ENCODE measurements around the gene SREBF2.
A peak's percentile ranks its signal among the peaks of the same experiment; 100 is the strongest.
"Not testable (repeated sequence)": the region's sequence is repeated elsewhere in the genome, so short reads cannot be mapped to it uniquely, and the experiment has no call there.

SREBF2 gene

GRCh38 chr22:41826430-41827383 lies 6.2 kb upstream of the SREBF2 start:
- no peak for ATAC-seq (replicated peaks)
- H3K4me3 Mint-ChIP-seq = no peak overlapping the region
- H3K9me3 Mint-ChIP-seq = no peaks in the 10 kb centered on the region
- H3K36me3 Mint-ChIP-seq (ENCODE audit: insufficient read depth) = peaks cover 13% of the 10 kb centered on the region
- H3K4me1 Mint-ChIP-seq (ENCODE audit: low read depth in 2 of 2) = peaks cover 9 to 15% of the 10 kb centered on the region in 2 donors
- H3K27ac Mint-ChIP-seq = peak overlapping the region in 1 of 2 donors; percentile 75
- no peaks in the 10 kb centered on the region for H3K27me3 Mint-ChIP-seq
- DNase-seq = no peak

DNA sequence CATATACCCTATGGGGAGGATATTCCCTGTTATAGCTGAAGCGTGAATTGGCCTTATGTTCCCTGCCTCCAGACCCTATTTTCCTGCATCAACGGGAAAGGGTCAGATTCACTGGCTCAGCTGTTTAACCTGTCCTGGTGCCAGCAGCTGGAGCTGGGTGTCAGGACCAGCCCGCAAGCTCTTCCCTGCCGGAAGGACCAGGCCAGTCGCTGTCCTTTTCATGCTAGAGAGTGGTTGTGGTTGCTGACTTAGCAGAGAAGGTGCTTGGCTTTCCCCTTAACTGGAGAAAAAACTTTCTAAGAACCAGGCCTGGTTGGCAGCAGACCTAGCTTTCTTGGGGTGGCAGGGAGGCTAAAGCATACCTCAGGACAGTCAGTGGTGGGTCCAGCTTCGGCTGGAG lies 5.2 kb upstream of the SREBF2 start:
- no peak for ATAC-seq (replicated peaks)
- H3K27me3 Mint-ChIP-seq = no peaks in the 10 kb centered on the region
- peak overlapping the region in 1 of 2 donors; percentile 21 for H3K27ac Mint-ChIP-seq
- H3K36me3 Mint-ChIP-seq (ENCODE audit: insufficient read depth) = peaks cover 20% of the 10 kb centered on the region
- H3K4me3 Mint-ChIP-seq = no peak overlapping the region
- H3K9me3 Mint-ChIP-seq = no peaks in the 10 kb centered on the region
- DNase-seq = no peak
- H3K4me1 Mint-ChIP-seq (ENCODE audit: low read depth in 2 of 2) = peaks cover 10% of the 10 kb centered on the region in 2 donors

GRCh38 chr22:41828516-41828915 lies 4.4 kb upstream of the SREBF2 start:
- no peaks in the 10 kb centered on the region for H3K27me3 Mint-ChIP-seq
- DNase-seq (no peak), ATAC-seq (replicated peaks) (no peak)
- H3K27ac Mint-ChIP-seq = peak overlapping the region in 1 of 2 donors; percentile 21
- no peaks in the 10 kb centered on the region for H3K9me3 Mint-ChIP-seq
- H3K4me1 Mint-ChIP-seq (ENCODE audit: low read depth in 2 of 2) = peaks cover 7% of the 10 kb centered on the region in 2 donors
- peaks cover 22% of the 10 kb centered on the region for H3K36me3 Mint-ChIP-seq (ENCODE audit: insufficient read depth)
- no peak overlapping the region for H3K4me3 Mint-ChIP-seq

DNA sequence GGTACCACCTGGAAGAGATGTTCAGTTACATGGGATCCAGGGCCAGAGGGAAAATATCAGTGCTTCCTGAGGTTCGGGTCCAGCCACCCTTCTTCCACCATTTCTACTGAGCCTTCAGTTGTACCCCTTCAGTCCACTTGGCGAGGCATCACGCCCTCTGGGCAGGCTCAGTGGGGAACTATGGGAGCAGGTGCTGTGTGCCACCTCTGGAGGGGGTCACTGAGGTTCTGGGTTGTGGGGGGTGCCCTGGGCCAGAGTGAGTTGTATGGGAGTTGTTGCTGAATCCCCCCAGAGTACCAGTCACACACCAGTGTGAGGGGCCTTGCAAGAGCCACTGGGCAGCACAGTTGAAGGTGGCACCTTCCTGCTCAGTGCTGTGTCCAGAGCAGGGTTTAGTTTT lies 2.7 kb upstream of the SREBF2 start:
- H3K27me3 Mint-ChIP-seq = no peaks in the 10 kb centered on the region
- ATAC-seq (replicated peaks) = no peak
- DNase-seq = no peak
- H3K36me3 Mint-ChIP-seq (ENCODE audit: insufficient read depth) = peaks cover 27% of the 10 kb centered on the region
- H3K4me1 Mint-ChIP-seq (ENCODE audit: low read depth in 2 of 2) = peaks cover 14% of the 10 kb centered on the region in 2 donors
- H3K4me3 Mint-ChIP-seq = no peak overlapping the region
- H3K27ac Mint-ChIP-seq = peak overlapping the region; percentile 53 to 55
- no peaks in the 10 kb centered on the region for H3K9me3 Mint-ChIP-seq

DNA sequence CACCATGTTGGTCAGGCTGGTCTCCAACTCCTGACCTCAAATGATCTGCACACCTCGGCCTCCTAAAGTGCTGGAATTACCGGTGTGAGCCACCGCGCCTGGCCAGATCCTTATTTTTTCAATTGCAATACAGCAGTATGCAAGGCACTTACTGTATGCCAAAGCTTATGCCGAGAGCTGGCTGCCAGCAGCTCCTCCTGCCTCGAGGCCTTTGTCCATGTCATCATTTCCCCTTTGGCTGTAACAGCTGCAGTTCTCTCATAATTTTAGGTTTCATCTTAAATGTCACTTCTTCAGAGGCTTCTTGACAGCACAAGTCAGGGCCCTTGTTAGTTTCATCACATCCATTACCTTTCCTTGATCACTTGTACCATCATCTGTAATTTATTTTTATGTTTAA lies 1.5 kb upstream of the SREBF2 start:
- DNase-seq (no peak), ATAC-seq (replicated peaks) (no peak)
- peak overlapping the region in 1 of 2 donors; percentile 99 for H3K27ac Mint-ChIP-seq
- no peaks in the 10 kb centered on the region for H3K9me3 Mint-ChIP-seq
- peaks cover 24% of the 10 kb centered on the region for H3K36me3 Mint-ChIP-seq (ENCODE audit: insufficient read depth)
- H3K4me1 Mint-ChIP-seq (ENCODE audit: low read depth in 2 of 2) = peaks cover 14 to 15% of the 10 kb centered on the region in 2 donors
- H3K27me3 Mint-ChIP-seq = no peaks in the 10 kb centered on the region
- peak overlapping the region in 1 of 2 donors; percentile 96 for H3K4me3 Mint-ChIP-seq

- no peaks in the 10 kb centered on the region for H3K27me3 Mint-ChIP-seq
These were observed 915 bp upstream of the SREBF2 start for GRCh38 chr22:41831828-41832552.

DNA sequence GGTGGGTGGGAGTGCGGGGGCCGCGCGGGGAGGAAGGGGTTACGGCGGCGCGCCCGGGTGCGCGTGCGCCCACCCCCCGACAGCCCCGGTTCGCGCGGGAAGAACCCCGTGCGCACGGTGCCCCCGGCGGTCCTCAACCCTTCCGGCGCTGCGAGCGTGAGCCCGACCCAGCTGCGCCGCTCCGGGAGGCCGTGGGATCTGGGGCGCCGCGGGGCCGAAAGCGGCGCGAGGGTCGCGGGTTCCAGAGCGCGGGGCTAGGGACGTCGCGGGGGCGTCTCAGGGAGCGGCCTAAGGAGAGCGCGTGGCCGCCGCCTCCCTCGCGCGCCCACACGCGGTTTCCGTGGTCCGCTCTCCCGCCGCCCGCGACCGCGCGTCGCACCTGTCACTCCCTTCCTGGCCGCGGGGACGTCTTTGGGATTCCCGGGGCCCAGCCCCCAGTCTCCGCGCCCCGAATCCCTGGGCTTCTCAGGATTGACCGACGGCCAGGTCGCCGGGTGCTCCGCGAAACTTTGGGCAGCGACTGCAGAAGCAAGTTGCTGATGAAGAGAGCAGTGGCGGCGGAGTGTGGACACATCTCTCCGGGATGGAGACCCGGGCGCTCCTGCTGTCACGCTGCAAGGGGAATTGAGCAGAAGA lies 582 bp downstream of the SREBF2 start:
- H3K4me1 Mint-ChIP-seq (ENCODE audit: low read depth in 2 of 2) = peaks cover 19 to 27% of the 10 kb centered on the region in 2 donors
- H3K9me3 Mint-ChIP-seq = no peaks in the 10 kb centered on the region
- ATAC-seq (replicated peaks) (peak; percentile 16), DNase-seq (peak; percentile 24 to 28 (median 25))
- peak overlapping the region; percentile 93 to 96 for H3K4me3 Mint-ChIP-seq
- H3K36me3 Mint-ChIP-seq (ENCODE audit: insufficient read depth) = peaks cover 34% of the 10 kb centered on the region
- H3K27me3 Mint-ChIP-seq = no peaks in the 10 kb centered on the region
- H3K27ac Mint-ChIP-seq = peak overlapping the region; percentile 99 to 100

More at GRCh38 chr22:41831828-41832552, 915 bp upstream of the SREBF2 start:
- peaks cover 26% of the 10 kb centered on the region for H3K36me3 Mint-ChIP-seq (ENCODE audit: insufficient read depth)
- peak overlapping the region; percentile 99 to 100 for H3K27ac Mint-ChIP-seq
- DNase-seq (no peak), ATAC-seq (replicated peaks) (no peak)
- H3K4me1 Mint-ChIP-seq (ENCODE audit: low read depth in 2 of 2) = peaks cover 19 to 20% of the 10 kb centered on the region in 2 donors
- no peaks in the 10 kb centered on the region for H3K9me3 Mint-ChIP-seq
- H3K4me3 Mint-ChIP-seq = peak overlapping the region; percentile 93 to 96

DNA sequence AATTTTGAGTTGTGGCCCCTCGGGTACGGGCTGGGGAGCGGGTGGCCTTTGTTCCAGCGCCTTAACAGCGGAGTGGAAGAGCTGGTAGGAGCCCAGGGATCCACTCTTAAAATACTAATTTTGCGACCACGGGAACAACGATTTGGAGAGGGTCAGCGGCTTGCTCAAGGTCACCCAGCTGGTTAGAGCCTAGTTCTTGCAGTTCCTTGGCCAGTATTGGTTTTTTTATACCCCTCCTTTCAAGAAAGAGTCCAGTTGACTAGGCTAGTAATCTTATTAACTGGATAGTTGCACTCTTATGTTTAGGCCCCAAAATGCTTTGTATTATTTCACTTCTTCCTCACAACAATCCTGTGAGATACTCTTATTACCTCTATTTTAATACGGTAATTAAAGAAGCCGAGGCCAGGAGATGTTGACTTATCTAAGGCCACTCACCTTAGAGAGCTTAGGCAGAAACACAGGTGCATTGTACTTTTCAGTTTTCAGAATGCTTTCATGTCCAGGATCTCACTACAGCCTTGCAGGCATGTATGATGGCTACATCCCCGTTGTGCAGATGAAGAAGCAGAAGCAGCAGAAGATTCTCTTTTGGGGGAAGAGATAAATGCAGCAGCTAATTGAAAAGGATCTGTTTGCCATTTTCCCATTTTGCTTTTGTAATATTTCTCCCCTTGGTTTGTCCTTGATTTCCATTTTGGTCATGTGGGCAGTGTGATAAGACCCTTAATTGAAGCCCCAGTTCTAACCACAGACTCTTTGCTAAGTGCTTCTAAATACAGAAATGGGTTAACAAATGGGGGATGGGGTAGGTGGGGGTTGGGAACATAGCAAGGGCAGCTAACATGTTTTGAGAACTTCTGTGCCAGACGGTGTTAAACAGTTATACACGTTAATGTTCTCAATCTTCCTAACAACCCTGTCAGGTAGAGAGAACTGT lies 1.4 kb downstream of the SREBF2 start:
- DNase-seq = no peak
- H3K4me1 Mint-ChIP-seq (ENCODE audit: low read depth in 2 of 2) = peaks cover 24 to 35% of the 10 kb centered on the region in 2 donors
- no peaks in the 10 kb centered on the region for H3K9me3 Mint-ChIP-seq
- peak overlapping the region; percentile 93 to 96 for H3K4me3 Mint-ChIP-seq
- ATAC-seq (replicated peaks) = no peak
- no peaks in the 10 kb centered on the region for H3K27me3 Mint-ChIP-seq
- H3K36me3 Mint-ChIP-seq (ENCODE audit: insufficient read depth) = peaks cover 35% of the 10 kb centered on the region
- peak overlapping the region; percentile 99 to 100 for H3K27ac Mint-ChIP-seq

DNA sequence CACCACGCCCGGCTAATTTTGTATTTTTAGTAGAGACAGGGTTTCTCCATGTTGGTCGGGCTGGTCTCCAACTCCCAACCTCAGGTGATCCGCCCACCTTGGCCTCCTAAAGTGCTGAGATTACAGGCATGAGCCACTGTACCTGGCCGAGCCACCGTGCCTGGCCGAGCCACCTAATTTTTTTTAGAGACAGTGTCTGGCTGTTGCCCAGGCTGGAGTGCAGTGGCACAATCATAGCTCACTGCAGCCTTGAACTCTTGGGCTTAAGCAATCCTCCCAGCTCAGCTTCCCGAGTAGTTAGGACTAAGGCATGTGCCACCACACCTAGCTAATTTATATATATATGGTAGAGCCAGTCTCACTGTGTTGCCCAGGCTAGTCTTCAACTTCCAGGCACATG lies 2.6 kb downstream of the SREBF2 start:
- H3K27ac Mint-ChIP-seq = peak overlapping the region in 1 of 2 donors; percentile 74
- ATAC-seq (replicated peaks); DNase-seq; H3K9me3 Mint-ChIP-seq; H3K27me3 Mint-ChIP-seq; H3K4me3 Mint-ChIP-seq: not testable (repeated sequence)
- H3K36me3 Mint-ChIP-seq (ENCODE audit: insufficient read depth) = peaks cover 37% of the 10 kb centered on the region
- H3K4me1 Mint-ChIP-seq (ENCODE audit: low read depth in 2 of 2) = peaks cover 28 to 36% of the 10 kb centered on the region in 2 donors

- no peaks in the 10 kb centered on the region for H3K27me3 Mint-ChIP-seq
- peaks cover 39% of the 10 kb centered on the region for H3K36me3 Mint-ChIP-seq (ENCODE audit: insufficient read depth)
- peaks cover 32 to 36% of the 10 kb centered on the region in 2 donors for H3K4me1 Mint-ChIP-seq (ENCODE audit: low read depth in 2 of 2)
- ATAC-seq (replicated peaks) (no peak), DNase-seq (no peak)
- H3K4me3 Mint-ChIP-seq = no peak overlapping the region
- H3K9me3 Mint-ChIP-seq = no peaks in the 10 kb centered on the region
- H3K27ac Mint-ChIP-seq = peak overlapping the region in 1 of 2 donors; percentile 11
These were observed 3.6 kb downstream of the SREBF2 start for GRCh38 chr22:41836551-41836950.

GRCh38 chr22:41838842-41839618 lies 6.1 kb downstream of the SREBF2 start:
- H3K4me1 Mint-ChIP-seq (ENCODE audit: low read depth in 2 of 2) = peaks cover 25 to 35% of the 10 kb centered on the region in 2 donors
- no peak overlapping the region for H3K4me3 Mint-ChIP-seq
- no peaks in the 10 kb centered on the region for H3K27me3 Mint-ChIP-seq
- DNase-seq (no peak), ATAC-seq (replicated peaks) (no peak)
- H3K36me3 Mint-ChIP-seq (ENCODE audit: insufficient read depth) = peaks cover 20% of the 10 kb centered on the region
- H3K27ac Mint-ChIP-seq = peak overlapping the region; percentile 4 to 6
- H3K9me3 Mint-ChIP-seq = no peaks in the 10 kb centered on the region

GRCh38 chr22:41840216-41840615 lies 7.3 kb downstream of the SREBF2 start:
- DNase-seq = no peak
- Mint-ChIP-seq H3K4me1 (ENCODE audit: low read depth in 2 of 2) (peaks cover 29 to 31% of the 10 kb centered on the region in 2 donors), H3K9me3 (no peaks in the 10 kb centered on the region), H3K27ac (peak overlapping the region; percentile 10 to 25), H3K36me3 (ENCODE audit: insufficient read depth) (peaks cover 19% of the 10 kb centered on the region), H3K27me3 (no peaks in the 10 kb centered on the region), H3K4me3 (no peak overlapping the region)
- ATAC-seq (replicated peaks) = no peak

Data from effector memory CD8-positive, alpha-beta T cell (primary cell).